K562 (cell line): ENCODE measurements around the gene TTC32. TPM values are rescaled to one million over a fixed set of nuclear protein-coding genes. Genes with fewer than 3 reads are reported as not detected.

Source experiments
- ATF4 ChIP-seq: fragments of 450-650 bp; formaldehyde crosslinking; IDR thresholded peaks from 2 replicates; pipeline ENCODE4 v1.4.0; 2022; ENCODE audit warnings: mild to moderate bottlenecking, moderate library complexity
- MECOM ChIP-seq: fragments of 250-450 bp; sonication (Bioruptor Pico); IDR thresholded peaks from 2 replicates; pipeline ENCODE4 v1.8.0; 2022; ENCODE audit warnings: inconsistent platforms
- ZNF592 ChIP-seq: fragments of 450-650 bp; IDR thresholded peaks from 2 replicates; pipeline ENCODE4 v1.6.1; 2017; ENCODE audit warnings: antibody characterized with exemption, mild to moderate bottlenecking
- ZNF766 ChIP-seq: fragments of 200-800 bp; sonication (Bioruptor generic); conservative IDR thresholded peaks from 2 replicates; pipeline ENCODE4 v1.6.1; 2016; ENCODE audit warnings: missing genetic modification characterization, missing compliant biosample characterization
- polyA plus RNA-seq, 8 experiments: library from polyadenylated mRNA; depleted of rRNA in 4 of 8; stranded (reverse) in 5 of 8; unstranded in 3 of 8; fragments of >200 nt; fragmentation: Nextera tagmentation in 2 of 8; fragmentation: Illumina TruSeq in 1 of 8; extraction: Ambion mirVana in 2 of 8; extraction: Trizol in 1 of 8; gene quantifications; 2 replicates each; pipeline versions ENCODE4 v1.2.1 to v1.2.3, GENCODE V29; 2011 to 2014; ENCODE audit warnings: inconsistent platforms in 1 of 8, missing spikeins in 1 of 8
- total RNA-seq, 7 experiments: library from RNA; depleted of rRNA in 6 of 7; stranded (reverse); fragments of >200 nt in 6 of 7; fragmentation: Illumina TruSeq in 2 of 7; extraction: Trizol in 2 of 7; gene quantifications; 2 replicates each; pipeline versions ENCODE4 v1.2.1 to v1.2.3, GENCODE V29; 2011 to 2021; ENCODE audit warnings: low replicate concordance in 1 of 7

Gene TTC32
- total and polyA plus RNA-seq, 9 of the 15 experiments (the other 6 are each of a cell fraction or from before 2014, with no cell fraction given): 27.6 to 71.4 (median 52.6) TPM

- TF ChIP-seq ZNF592 (peak; percentile 68), ZNF766 (CRISPR knock-in tag) (0 out of 2 replicates have a peak, but pooled peaks have one; percentile 26), ATF4 (CRISPR knock-in tag) (0 out of 2 replicates have a peak, but pooled peaks have one; percentile 16), MECOM (CRISPR knock-in tag) (no peak)
Measured at GRCh38 chr2:19897623-19898245, 4.0 kb downstream of the TTC32 start (continued).
